ENCODE data around the gene COG2.

The COG2 gene

DNA sequence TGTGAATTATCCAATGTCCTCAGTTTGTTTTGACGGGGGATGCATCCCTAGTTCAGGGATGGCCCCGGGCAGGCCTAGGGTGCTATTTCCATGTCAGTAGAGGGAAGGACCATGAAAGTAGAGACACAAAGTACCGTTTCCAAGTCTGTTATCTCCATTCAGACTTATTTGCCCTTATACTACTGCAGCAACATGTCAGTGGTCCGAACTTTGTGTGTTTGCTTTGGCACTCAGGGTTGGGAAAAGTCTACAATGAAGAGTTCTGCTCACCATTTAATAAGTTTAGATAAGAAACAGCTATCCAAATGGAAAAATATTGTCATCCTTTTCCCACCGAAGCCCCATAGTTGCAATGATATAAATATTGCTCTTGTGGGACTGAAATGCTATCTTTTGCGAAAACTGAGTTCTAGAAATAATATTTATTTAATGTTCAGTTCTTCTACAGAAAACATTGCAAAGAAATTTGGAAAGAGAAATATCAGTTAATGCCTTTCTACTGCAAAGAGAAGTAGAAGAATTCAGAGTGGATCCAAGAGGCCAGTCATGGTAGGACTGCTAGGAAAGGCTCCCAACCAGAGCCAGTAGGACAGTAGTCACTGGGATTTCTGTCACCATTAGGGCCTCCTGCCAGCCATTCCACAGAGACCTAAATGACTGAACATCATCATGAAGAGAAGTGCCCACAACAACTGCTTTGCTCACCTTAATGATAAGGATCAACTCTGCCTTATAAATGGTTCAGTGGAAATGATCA is 83.2 kb downstream of the COG2 start:
- DNase-seq = no peak

DNA sequence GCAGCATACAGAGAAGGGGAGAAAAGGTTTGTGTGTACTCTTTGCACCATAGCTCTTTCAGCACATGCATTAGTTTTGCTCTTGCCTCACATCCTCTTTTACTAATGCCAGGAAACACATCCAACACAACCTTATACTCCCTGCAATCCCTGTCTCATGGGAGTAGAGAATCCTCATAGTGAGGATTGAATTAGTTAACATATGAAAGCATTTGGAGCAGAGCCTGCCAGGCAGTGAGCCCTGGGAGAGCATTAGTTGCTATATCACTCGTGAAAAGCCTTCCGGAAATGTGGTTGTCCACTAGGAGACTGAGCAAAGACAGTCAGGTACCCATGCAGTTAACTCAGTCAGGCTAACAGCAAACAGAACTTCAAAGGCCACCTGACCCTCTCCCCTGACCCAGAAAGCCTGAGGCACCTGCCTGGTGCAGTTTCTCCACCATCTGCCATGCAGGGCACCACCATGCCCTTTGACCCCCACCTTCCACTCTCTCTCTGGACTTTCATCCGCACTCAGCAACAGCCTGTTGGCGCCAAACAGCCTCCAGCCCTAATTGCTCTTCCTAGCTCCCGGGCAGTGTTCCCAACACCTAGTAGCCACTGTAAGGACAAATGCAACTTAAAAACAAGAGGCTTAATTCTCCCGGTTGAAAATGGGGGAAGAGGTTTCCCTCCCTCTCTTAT is 86.6 kb downstream of the COG2 start:
- DNase-seq = no peak

DNA sequence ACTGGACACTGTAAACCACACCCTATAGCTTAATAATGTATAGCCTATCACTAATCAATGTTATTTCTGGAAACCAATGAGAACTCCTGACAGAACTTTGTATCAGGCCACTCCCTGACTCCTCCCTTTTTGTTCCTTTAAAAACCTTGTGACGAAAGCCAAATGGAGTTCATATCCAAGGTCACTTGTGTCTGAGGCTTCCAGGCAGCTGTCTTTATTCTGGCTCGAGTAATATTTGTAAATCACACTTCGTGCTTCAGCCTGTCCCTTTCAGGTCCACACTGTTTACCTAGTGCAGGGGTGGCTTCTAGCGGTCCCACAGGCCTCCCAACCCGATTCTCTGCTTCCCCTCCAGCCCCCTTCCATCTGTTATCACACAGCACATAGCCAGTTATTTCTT is 88.7 kb downstream of the COG2 start:
- DNase-seq = no peak

DNA sequence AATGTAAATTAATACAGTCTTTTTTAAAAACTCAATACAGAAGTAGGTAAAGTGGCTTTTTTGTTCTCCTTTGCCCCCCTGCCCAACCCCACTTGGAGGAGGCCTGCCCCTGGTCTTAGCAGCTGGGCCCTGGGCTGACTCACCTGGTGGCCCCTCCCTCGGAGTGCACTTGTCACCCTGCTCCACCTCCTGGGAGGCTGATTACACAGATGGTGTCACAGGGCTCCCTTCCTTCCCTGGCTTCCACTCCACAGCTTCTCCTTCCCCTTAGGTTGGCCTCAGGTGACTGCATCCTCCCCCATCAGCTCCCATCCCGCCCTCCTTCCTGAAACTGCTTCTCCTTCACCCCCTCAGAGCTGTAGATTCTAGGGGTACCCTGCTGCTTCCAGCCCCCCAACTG is 93.2 kb downstream of the COG2 start:
- no peak for DNase-seq

DNA sequence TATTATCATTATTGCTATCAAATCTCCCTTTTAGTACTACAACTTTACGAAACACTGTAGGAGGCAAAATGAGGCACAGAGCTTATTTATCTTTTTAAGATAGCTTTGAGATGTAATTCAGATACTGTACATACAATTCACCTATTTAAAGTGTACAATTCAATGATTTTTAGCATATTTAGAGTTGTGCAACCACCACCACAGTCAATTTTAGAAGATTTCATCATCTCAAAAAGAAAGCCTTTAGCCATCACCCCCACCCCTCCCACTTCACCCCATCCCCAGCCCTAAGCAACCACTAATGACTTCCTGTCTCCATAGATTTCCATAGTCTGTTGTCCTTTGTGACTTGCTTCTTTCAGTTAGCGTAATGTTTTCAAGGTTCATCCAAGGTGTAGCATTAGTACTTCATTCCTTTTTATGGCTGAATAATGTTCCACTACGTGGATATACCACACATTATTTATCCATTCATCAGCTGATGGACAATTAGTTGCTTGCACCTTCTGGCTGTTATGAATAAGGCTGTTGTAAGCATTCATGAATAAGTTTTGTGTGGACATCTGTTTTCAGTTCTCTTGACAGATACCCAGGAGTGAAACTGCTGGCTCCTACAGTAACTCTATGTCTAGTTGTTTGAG is 95.5 kb downstream of the COG2 start:
- no peak for DNase-seq

DNA sequence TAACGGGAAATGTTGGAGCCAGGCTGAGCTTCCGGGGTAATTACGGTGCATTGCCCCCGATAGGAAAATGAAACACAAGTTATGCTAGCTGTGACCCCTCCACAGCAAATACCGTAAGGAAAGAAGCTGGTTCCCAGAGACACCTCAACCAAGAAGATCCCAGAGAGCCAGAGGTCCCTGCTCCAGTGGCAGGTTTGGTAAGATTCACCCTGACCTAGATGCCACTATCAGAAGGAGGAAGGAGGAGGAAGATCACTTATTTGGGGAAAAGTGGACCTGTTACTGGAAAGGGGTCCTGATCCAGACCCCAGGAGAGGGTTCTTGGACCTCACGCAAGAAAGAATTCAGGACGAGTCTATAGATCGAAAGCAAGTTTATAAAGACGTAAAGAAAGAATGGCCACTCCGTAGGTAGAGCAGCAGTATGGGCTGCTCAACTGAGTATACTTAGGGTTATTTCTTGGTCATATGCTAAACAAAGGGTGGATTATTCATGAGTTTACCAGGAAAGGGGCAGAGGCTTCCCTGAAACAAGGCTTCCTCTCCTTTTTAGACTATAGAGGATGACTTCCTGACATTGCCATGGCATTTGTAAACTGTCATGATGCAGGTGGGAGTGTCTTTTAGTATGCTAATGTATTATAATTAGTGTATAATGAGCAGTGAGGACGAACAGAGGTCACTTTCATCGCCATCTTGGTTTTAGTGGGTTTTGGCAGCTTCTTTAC is 97.4 kb downstream of the COG2 start:
- no peak for DNase-seq
